ENCODE results near the gene GPANK1. TPM values are rescaled to one million over a fixed set of nuclear protein-coding genes. Genes with fewer than 3 reads are reported as not detected.

The GPANK1 gene
- total and polyA plus RNA-seq, 2 of the 13 experiments (the other 11 are each of a cell fraction or from before 2014, with no cell fraction given) = 15.4 to 22.8 TPM

GRCh38 chr6:31631681-31632278, 33.0 kb downstream of the GPANK1 start:
- peaks cover 72 to 100% of the 10 kb centered on the region in 2 experiments for H3K36me3 ChIP-seq (replicated peaks in 1 of 2; ENCODE audit: control insufficient read depth in 1 of 2, insufficient read depth in 2 of 2, low read length in 2 of 2)
- no peaks in the 10 kb centered on the region for H3K27me3 ChIP-seq (ENCODE audit: control insufficient read depth in 1 of 2, insufficient read depth in 2 of 2, low read length in 2 of 2)
- FAIRE-seq = no peak
- in situ Hi-C loops (cut with HindIII; ENCODE audit: extremely low pct_ligation_motif_present, low pct_unique_long_range_greater_than_20kb) = no loop called here
- intact Hi-C loops (cut with micrococcal nuclease; ENCODE audit: unreplicated experiment) = no loop called here
- no peaks in the 10 kb centered on the region for H3K4me1 ChIP-seq (ENCODE audit: insufficient read depth, low read length)
- TF ChIP-seq RBM39 (IDR thresholded peaks at IDR 0.05; ENCODE audit: low read depth, low read length, poor library complexity, severe bottlenecking) (peak; percentile 5), HNRNPL (IDR thresholded peaks at IDR 0.05; ENCODE audit: low read depth, low read length) (0 out of 2 replicates have a peak, but pooled peaks have one; percentile 15), POLR2AphosphoS5 (IDR thresholded peaks at IDR 0.05; ENCODE audit: low read depth, low read length) (peak; percentile 19; the same call in 1 of the 2 replicates), ZNF691 (CRISPR knock-in tag; IDR thresholded peaks at IDR 0.05; ENCODE audit: borderline replicate concordance, low read depth) (no peak), RBFOX2 (IDR thresholded peaks at IDR 0.05; ENCODE audit: low read depth, low read length) (peak; percentile 67), ZBTB40 (IDR thresholded peaks at IDR 0.05) (no peak), ZBTB40 (CRISPR knock-in tag; IDR thresholded peaks at IDR 0.05) (no peak)
- no peak; the same call in 2 of the 3 replicates for ATAC-seq
- no peaks in the 10 kb centered on the region for H3K79me2 ChIP-seq (ENCODE audit: insufficient read depth, low read length)
- no peak for DNase-seq (ENCODE audit: low spot score)
- no peaks in the 10 kb centered on the region for H4K20me1 ChIP-seq (ENCODE audit: insufficient read depth, low read length)
- CTCF ChIA-PET (ENCODE audit: low intra/inter-chr PET ratio, low total read pairs) = no interaction called here
- no TSS peak for BruUV-seq (replicated peaks)
- POLR2A ChIA-PET = interaction anchor here (1.5 kb wide), 1 partner anchor 11 kb away, joined by 4 read pairs; the partner anchor contains the start of gene PRRC2A
- no peaks in the 10 kb centered on the region for H3K9me3 ChIP-seq (ENCODE audit: low read length)
- no peak overlapping the region for H3K9ac ChIP-seq (ENCODE audit: insufficient read depth, low read depth, low read length)
- no peak overlapping the region for H3K4me3 ChIP-seq (replicated peaks in 1 of 3; ENCODE audit: insufficient read depth in 1 of 3, low read depth in 2 of 3, low read length in 3 of 3)
- no peak overlapping the region for H3K4me2 ChIP-seq (ENCODE audit: low read depth, low read length)
- no peak overlapping the region for H2AFZ ChIP-seq (ENCODE audit: low read length)
- H3K27ac ChIP-seq (ENCODE audit: extremely low read length, insufficient read depth, low read length) = no peak overlapping the region
- WGBS (ENCODE audit: low lambda C conversion rate) = 98% methylated on average over 31 of the region's 32 CpGs

Measured in HepG2 (cell line).